ENCODE data around the gene COL17A1. TPM values are rescaled to one million over a fixed set of nuclear protein-coding genes. Genes with fewer than 3 reads are reported as not detected.

COL17A1 gene
- total and polyA plus RNA-seq, 9 of the 15 experiments (the other 6 are each of a cell fraction or from before 2014, with no cell fraction given): not detected

DNA sequence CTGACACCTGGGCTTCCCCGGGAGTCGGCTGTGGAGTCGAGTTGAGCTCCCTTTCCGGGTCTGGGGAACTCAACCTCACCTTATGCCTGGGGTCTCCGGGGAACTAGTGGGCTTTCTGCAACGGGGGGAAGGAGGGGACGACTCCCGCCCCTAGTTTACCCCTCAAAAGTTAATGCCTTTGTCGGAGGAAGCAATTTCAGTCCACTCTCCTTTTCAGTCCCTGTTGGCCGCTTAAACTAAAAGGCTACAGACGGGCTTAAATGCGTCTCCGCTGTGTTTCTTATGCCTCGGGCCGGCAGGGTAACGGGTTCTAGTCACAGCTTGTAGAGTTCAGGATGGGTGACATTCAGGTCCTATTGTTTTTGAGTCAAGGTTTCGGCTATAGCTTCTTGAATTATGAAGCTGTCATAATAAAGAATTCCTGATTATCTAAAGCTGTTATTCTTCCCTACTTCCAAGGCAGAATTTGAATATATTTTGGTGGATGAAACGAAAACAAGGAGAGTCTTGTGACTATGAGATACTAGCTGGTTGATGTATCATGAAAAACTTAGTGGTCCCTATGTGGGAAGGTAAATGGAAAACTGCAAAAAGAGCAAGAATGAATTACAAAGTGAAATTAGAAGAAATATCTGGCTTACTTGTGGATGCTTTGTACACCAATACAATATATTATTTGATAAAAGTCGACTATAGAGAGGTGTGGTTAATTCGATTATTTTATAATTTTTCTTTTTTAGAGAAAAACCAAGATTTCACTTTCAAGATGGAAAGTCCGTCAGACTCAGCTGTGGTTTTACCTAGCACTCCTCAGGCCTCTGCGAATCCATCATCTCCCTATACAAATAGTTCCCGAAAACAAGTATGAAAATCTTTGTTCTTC is 36.8 kb upstream of the COL17A1 start:
- in situ Hi-C loops (cut with MboI) (no loop called here), intact Hi-C loops (cut with micrococcal nuclease) (loop anchor here (2.0 to 5.0 kb wide), 6 partner anchors 85 to 234 kb away; partner anchors contain the start of genes CFAP58, SLK and STN1)
- Histone ChIP-seq H3K9me1 (ENCODE audit: control insufficient read depth, insufficient read depth, low read length) (no peaks in the 10 kb centered on the region), H3K27ac (ENCODE audit: extremely low read depth, low read depth, low read length) (peak overlapping the region; percentile 81), H4K20me1 (replicated peaks; ENCODE audit: control insufficient read depth, insufficient read depth, low read length) (no peaks in the 10 kb centered on the region), H3K79me2 (ENCODE audit: control insufficient read depth, insufficient read depth, low read length) (peaks cover 9% of the 10 kb centered on the region; the same call in 1 of the 3 replicates), H3K9ac (ENCODE audit: insufficient read depth in 1 of 2, low read depth in 2 of 2, low read length in 2 of 2) (peak overlapping the region; percentile 89 to 94), H3K27me3 (ENCODE audit: control insufficient read depth in 2 of 2, insufficient read depth in 2 of 2, low read length in 2 of 2) (no peaks in the 10 kb centered on the region), H2AFZ (ENCODE audit: low read depth, low read length) (peak overlapping the region; percentile 89), H3K36me3 (ENCODE audit: control insufficient read depth, insufficient read depth, low read length) (peaks cover 10% of the 10 kb centered on the region; the same call in 1 of the 3 replicates), H3K9me3 (replicated peaks; ENCODE audit: control insufficient read depth, insufficient read depth, low read depth, low read length) (no peaks in the 10 kb centered on the region), H3K4me1 (replicated peaks in 1 of 2; ENCODE audit: control insufficient read depth in 2 of 2, insufficient read depth in 2 of 2, low read length in 2 of 2) (peaks cover 0 to 7% of the 10 kb centered on the region in 2 experiments; a peak in 1 of 5 replicates), H3K4me3 (peak overlapping the region; percentile 64), H3K4me2 (ENCODE audit: insufficient read depth, low read length) (peak overlapping the region; percentile 88)
- 9% methylated on average over 14 of the region's 23 CpGs for WGBS (ENCODE audit: insufficient coverage, low coverage, missing lambda C conversion rate)
- TSS peak; percentile 80 for BruUV-seq (replicated peaks)
- FAIRE-seq (peak; percentile 65), DNase-seq (ENCODE audit: extremely low read depth in 1 of 4, low spot score in 3 of 4) (peak in 2 of 4 experiments; percentile 10 to 30), ATAC-seq (peak; percentile 19)
- ChIA-PET POLR2A (interaction anchor here (0.6 to 2.3 kb wide), 8 partner anchors 13 to 731 kb away, joined by 3 to 10 read pairs (median 4); no protein-coding TSS in a partner anchor), CTCF (ENCODE audit: low intra/inter-chr PET ratio) (interaction anchor here (0.6 kb wide), 1 partner anchor 410 kb away, joined by 3 read pairs; no protein-coding TSS in a partner anchor)
- TF ChIP-seq ILF3 (IDR thresholded peaks at IDR 0.05; ENCODE audit: borderline replicate concordance) (no peak), TOE1 (IDR thresholded peaks at IDR 0.05; ENCODE audit: borderline replicate concordance) (peak; percentile 26; the same call in 1 of the 2 replicates), TOE1 (CRISPR knock-in tag; IDR thresholded peaks at IDR 0.05; ENCODE audit: borderline replicate concordance, low read depth) (no peak), PHF8 (IDR thresholded peaks at IDR 0.05; ENCODE audit: borderline replicate concordance, low read length) (peak; percentile 69; the same call in 1 of the 2 replicates), SAFB (IDR thresholded peaks at IDR 0.05; ENCODE audit: borderline replicate concordance, low read depth, low read length) (no peak), NFRKB (IDR thresholded peaks at IDR 0.05; ENCODE audit: low read depth) (peak; percentile 41; the same call in 1 of the 2 replicates)
- TF ChIP-seq, protein P1, sequence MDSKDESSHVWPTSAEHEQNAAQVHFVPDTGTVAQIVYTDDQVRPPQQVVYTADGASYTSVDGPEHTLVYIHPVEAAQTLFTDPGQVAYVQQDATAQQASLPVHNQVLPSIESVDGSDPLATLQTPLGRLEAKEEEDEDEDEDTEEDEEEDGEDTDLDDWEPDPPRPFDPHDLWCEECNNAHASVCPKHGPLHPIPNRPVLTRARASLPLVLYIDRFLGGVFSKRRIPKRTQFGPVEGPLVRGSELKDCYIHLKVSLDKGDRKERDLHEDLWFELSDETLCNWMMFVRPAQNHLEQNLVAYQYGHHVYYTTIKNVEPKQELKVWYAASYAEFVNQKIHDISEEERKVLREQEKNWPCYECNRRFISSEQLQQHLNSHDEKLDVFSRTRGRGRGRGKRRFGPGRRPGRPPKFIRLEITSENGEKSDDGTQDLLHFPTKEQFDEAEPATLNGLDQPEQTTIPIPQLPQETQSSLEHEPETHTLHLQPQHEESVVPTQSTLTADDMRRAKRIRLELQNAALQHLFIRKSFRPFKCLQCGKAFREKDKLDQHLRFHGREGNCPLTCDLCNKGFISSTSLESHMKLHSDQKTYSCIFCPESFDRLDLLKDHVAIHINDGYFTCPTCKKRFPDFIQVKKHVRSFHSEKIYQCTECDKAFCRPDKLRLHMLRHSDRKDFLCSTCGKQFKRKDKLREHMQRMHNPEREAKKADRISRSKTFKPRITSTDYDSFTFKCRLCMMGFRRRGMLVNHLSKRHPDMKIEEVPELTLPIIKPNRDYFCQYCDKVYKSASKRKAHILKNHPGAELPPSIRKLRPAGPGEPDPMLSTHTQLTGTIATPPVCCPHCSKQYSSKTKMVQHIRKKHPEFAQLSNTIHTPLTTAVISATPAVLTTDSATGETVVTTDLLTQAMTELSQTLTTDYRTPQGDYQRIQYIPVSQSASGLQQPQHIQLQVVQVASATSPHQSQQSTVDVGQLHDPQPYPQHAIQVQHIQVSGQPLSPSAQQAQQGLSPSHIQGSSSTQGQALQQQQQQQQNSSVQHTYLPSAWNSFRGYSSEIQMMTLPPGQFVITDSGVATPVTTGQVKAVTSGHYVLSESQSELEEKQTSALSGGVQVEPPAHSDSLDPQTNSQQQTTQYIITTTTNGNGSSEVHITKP (IDR thresholded peaks at IDR 0.05; ENCODE audit: partially characterized antibody): peak; percentile 95
- TF ChIP-seq, protein P2, sequence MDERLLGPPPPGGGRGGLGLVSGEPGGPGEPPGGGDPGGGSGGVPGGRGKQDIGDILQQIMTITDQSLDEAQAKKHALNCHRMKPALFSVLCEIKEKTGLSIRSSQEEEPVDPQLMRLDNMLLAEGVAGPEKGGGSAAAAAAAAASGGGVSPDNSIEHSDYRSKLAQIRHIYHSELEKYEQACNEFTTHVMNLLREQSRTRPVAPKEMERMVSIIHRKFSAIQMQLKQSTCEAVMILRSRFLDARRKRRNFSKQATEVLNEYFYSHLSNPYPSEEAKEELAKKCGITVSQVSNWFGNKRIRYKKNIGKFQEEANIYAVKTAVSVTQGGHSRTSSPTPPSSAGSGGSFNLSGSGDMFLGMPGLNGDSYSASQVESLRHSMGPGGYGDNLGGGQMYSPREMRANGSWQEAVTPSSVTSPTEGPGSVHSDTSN (CRISPR knock-in tag; IDR thresholded peaks at IDR 0.05; ENCODE audit: low read depth): no peak
- TF ChIP-seq, protein P2 (tag; conservative IDR thresholded peaks at IDR 0.05; ENCODE audit: low read depth): 0 out of 2 replicates have a peak, but pooled peaks have one; percentile 1
